ENCODE data around the gene C1RL. TPM values are rescaled to one million over a fixed set of nuclear protein-coding genes. Genes with fewer than 3 reads are reported as not detected.

C1RL gene
- total RNA-seq, 1 donor from 2014 or later: 80.5 TPM

GRCh38 chr12:7129287-7129871 lies 20.4 kb upstream of the C1RL start:
- DNase-seq (no peak), ATAC-seq (peak; percentile 0 to 8)
- peak overlapping the region; percentile 74 for H3K27ac ChIP-seq

DNA sequence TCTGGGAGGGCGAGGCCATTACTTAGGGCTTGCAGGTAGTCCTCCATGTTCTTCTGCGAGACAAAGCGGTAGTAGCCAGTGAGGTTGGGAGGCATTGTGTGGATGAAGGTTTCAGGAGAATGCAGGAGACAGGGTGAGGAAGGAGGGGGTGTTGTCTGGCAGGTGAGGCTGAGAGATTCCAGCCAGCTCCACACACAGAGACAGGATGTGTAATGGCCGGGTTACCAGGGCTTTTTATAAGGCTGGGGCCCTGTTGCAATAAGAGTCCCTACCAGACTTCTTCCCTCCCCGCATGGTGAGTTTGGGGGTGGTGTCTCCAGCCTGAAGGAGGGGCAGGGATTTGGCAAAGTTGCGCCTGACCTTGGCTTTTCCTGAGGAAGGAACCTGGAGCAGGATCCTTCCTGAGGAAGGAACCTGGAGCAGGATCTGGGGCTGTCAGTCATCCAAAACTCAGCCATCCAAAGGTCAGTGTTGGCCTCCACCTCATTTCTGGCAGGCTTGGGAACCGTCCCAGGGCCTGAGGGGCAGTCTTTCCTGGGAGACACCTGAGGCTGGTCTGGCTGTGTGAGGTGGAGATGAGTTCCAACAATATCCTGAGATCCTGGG lies 19.8 kb upstream of the C1RL start, which contains the start of gene RBP5:
TSS of gene RBP5 (minus strand) at position 209 of the 606 bp plus-strand sequence. CDS start at position 95, 114 bp downstream.
- Histone ChIP-seq H3K36me3 (no peaks in the 10 kb centered on the region), H3K27ac (peak within 1 kb of the TSS; percentile 74), H3K4me1 (peaks cover 17% of the 10 kb centered on the region), H3K27me3 (ENCODE audit: low read depth) (no peaks in the 10 kb centered on the region), H3K9me3 (no peaks in the 10 kb centered on the region), H3K4me3 (peak within 1 kb of the TSS; percentile 72)
- intact Hi-C loops (cut with DNase I): no loop called here
- TF ChIP-seq, protein P1, sequence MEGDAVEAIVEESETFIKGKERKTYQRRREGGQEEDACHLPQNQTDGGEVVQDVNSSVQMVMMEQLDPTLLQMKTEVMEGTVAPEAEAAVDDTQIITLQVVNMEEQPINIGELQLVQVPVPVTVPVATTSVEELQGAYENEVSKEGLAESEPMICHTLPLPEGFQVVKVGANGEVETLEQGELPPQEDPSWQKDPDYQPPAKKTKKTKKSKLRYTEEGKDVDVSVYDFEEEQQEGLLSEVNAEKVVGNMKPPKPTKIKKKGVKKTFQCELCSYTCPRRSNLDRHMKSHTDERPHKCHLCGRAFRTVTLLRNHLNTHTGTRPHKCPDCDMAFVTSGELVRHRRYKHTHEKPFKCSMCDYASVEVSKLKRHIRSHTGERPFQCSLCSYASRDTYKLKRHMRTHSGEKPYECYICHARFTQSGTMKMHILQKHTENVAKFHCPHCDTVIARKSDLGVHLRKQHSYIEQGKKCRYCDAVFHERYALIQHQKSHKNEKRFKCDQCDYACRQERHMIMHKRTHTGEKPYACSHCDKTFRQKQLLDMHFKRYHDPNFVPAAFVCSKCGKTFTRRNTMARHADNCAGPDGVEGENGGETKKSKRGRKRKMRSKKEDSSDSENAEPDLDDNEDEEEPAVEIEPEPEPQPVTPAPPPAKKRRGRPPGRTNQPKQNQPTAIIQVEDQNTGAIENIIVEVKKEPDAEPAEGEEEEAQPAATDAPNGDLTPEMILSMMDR (IDR thresholded peaks at IDR 0.05): no peak
- no peak for DNase-seq
- no peak for ATAC-seq

More at GRCh38 chr12:7129287-7129871, 20.4 kb upstream of the C1RL start:
- intact Hi-C loops (cut with DNase I): no loop called here
- Histone ChIP-seq H3K9me3 (no peaks in the 10 kb centered on the region), H3K4me1 (peaks cover 17% of the 10 kb centered on the region), H3K27me3 (ENCODE audit: low read depth) (no peaks in the 10 kb centered on the region), H3K36me3 (peaks cover 4% of the 10 kb centered on the region), H3K4me3 (peak overlapping the region; percentile 72)
- TF ChIP-seq, protein P1 (IDR thresholded peaks at IDR 0.05): no peak

- DNase-seq: no peak
- H3K27ac ChIP-seq: no peak overlapping the region
Observed at GRCh38 chr12:7127916-7128626, 19.1 kb upstream of the C1RL start.

DNA sequence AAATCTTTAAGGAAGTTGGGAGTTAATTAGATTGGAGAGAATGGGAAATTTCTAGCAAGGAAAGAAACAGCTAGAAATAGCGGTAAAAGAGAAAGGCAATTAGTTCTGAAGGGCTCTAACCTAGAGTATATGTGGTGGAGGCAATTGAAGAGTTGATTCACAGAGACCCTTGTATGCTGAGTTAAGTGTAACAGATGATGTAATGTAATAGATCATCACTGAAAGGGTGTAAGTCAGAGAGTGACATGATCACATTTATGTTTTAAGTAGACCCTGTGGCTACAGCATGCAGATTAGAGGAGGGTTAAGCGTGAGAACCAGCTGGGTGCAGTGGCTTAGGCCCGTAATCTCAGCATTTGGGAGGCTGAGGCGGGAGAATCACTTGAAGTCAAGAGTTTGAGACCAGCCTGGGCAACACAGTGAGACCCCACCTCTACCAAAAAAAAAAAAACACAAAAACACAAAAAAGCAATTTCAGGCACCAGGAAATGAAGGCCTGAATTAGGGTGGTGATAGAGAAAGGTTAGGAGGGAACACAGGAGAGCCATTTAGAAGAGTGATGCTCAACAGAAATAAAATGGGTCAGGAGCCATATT lies 16.7 kb upstream of the C1RL start:
- Histone ChIP-seq H3K4me1 (peaks cover 31% of the 10 kb centered on the region), H3K27ac (no peak overlapping the region), H3K9me3 (no peaks in the 10 kb centered on the region), H3K36me3 (no peaks in the 10 kb centered on the region), H3K27me3 (ENCODE audit: low read depth) (no peaks in the 10 kb centered on the region), H3K4me3 (no peak overlapping the region)
- intact Hi-C loops (cut with DNase I): no loop called here
- TF ChIP-seq, protein P1 (IDR thresholded peaks at IDR 0.05): no peak
- DNase-seq (no peak), ATAC-seq (no peak)

More at GRCh38 chr12:7127916-7128626, 19.1 kb upstream of the C1RL start:
- no peaks in the 10 kb centered on the region for H3K27me3 ChIP-seq (ENCODE audit: low read depth)
- no peaks in the 10 kb centered on the region for H3K36me3 ChIP-seq
- TF ChIP-seq, protein P1 (IDR thresholded peaks at IDR 0.05): no peak
- no peak for ATAC-seq
- peaks cover 23% of the 10 kb centered on the region for H3K4me1 ChIP-seq
- H3K9me3 ChIP-seq: no peaks in the 10 kb centered on the region
- peak overlapping the region; percentile 19 for H3K4me3 ChIP-seq
- intact Hi-C loops (cut with DNase I): no loop called here

DNA sequence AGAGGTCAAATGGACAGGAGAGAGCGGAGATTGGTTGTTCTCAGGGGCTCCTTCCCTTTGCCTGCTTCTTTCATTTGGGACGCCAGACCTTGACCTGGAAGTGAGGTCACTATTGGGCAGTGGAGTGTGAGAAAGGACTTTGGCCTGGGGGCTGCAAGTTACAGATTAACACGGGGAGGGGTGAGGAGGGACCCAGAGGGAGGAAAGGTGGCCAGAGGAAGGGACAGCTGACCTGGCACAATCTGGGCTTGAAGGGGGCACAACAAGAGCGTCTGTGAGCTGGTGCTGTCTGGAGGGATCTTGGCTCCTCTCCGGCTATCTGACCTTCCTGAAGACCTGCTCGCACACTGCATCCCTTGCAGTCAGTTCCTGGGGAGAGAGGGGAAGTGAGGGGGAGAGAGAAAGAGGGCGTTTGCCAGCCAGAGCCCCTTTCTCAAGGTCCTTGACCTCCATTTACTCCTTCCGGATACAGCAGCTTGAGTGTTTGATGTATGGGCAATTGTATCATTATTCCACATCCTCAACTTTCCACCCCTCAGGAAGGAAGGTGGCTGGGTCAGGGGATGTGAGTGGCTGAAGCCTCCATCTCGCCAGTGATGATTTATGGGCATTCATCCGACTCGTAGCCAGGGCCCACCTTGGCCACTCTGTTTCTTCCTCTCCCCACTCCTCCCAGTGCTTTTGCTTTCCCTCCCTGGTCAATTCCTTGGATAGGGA lies 14.9 kb upstream of the C1RL start:
- H3K27ac ChIP-seq: no peak overlapping the region
- no peak for DNase-seq
- H3K4me3 ChIP-seq: no peak overlapping the region

More for the DNA sequence above, 14.9 kb upstream of the C1RL start:
- no peaks in the 10 kb centered on the region for H3K27me3 ChIP-seq (ENCODE audit: low read depth)
- TF ChIP-seq, protein P1 (IDR thresholded peaks at IDR 0.05): no peak
- intact Hi-C loops (cut with DNase I): no loop called here
- no peaks in the 10 kb centered on the region for H3K9me3 ChIP-seq
- H3K36me3 ChIP-seq: no peaks in the 10 kb centered on the region
- peaks cover 21% of the 10 kb centered on the region for H3K4me1 ChIP-seq
- ATAC-seq: no peak
